Measurements from ENCODE around the gene FLT3.

FLT3 gene

GRCh38 chr13:28049215-28049614 lies 51.2 kb downstream of the FLT3 start:
- Histone ChIP-seq H3K4me3 (ENCODE audit: low read length) (no peak overlapping the region), H3K36me3 (ENCODE audit: control insufficient read depth, insufficient read depth, low read length) (no peaks in the 10 kb centered on the region), H3K27me3 (ENCODE audit: control insufficient read depth, insufficient read depth, low read length) (no peaks in the 10 kb centered on the region), H3K9ac (ENCODE audit: low read length) (no peak overlapping the region), H3K4me1 (ENCODE audit: control insufficient read depth, insufficient read depth, low read length) (no peaks in the 10 kb centered on the region), H3K27ac (ENCODE audit: low read depth, low read length) (no peak overlapping the region)

- Histone ChIP-seq H3K4me1 (ENCODE audit: control insufficient read depth, insufficient read depth, low read length) (no peaks in the 10 kb centered on the region), H3K9ac (ENCODE audit: low read length) (no peak overlapping the region), H3K27ac (ENCODE audit: low read depth, low read length) (no peak overlapping the region), H3K36me3 (ENCODE audit: control insufficient read depth, insufficient read depth, low read length) (no peaks in the 10 kb centered on the region), H3K27me3 (ENCODE audit: control insufficient read depth, insufficient read depth, low read length) (no peaks in the 10 kb centered on the region), H3K4me3 (ENCODE audit: low read length) (no peak overlapping the region)
These were observed 51.6 kb downstream of the FLT3 start for GRCh38 chr13:28048768-28049167.

- Histone ChIP-seq H3K27me3 (ENCODE audit: control insufficient read depth, insufficient read depth, low read length) (no peaks in the 10 kb centered on the region), H3K9ac (ENCODE audit: low read length) (no peak overlapping the region), H3K27ac (ENCODE audit: low read depth, low read length) (no peak overlapping the region), H3K36me3 (ENCODE audit: control insufficient read depth, insufficient read depth, low read length) (no peaks in the 10 kb centered on the region), H3K4me1 (ENCODE audit: control insufficient read depth, insufficient read depth, low read length) (no peaks in the 10 kb centered on the region), H3K4me3 (ENCODE audit: low read length) (no peak overlapping the region)
These were observed 52.5 kb downstream of the FLT3 start for GRCh38 chr13:28047757-28048388.

- no peaks in the 10 kb centered on the region for H3K27me3 ChIP-seq (ENCODE audit: control insufficient read depth, insufficient read depth, low read length)
- no peak overlapping the region for H3K27ac ChIP-seq (ENCODE audit: low read depth, low read length)
- H3K9ac ChIP-seq (ENCODE audit: low read length): no peak overlapping the region
- H3K4me1 ChIP-seq (ENCODE audit: control insufficient read depth, insufficient read depth, low read length): no peaks in the 10 kb centered on the region
- no peak overlapping the region for H3K4me3 ChIP-seq (ENCODE audit: low read length)
- no peaks in the 10 kb centered on the region for H3K36me3 ChIP-seq (ENCODE audit: control insufficient read depth, insufficient read depth, low read length)
These were observed 53.4 kb downstream of the FLT3 start for GRCh38 chr13:28046981-28047380.

GRCh38 chr13:28045861-28046260 lies 54.5 kb downstream of the FLT3 start:
- Histone ChIP-seq H3K4me1 (ENCODE audit: control insufficient read depth, insufficient read depth, low read length) (no peaks in the 10 kb centered on the region), H3K9ac (ENCODE audit: low read length) (no peak overlapping the region), H3K27ac (ENCODE audit: low read depth, low read length) (no peak overlapping the region), H3K36me3 (ENCODE audit: control insufficient read depth, insufficient read depth, low read length) (no peaks in the 10 kb centered on the region), H3K27me3 (ENCODE audit: control insufficient read depth, insufficient read depth, low read length) (no peaks in the 10 kb centered on the region), H3K4me3 (ENCODE audit: low read length) (no peak overlapping the region)

- Histone ChIP-seq H3K36me3 (ENCODE audit: control insufficient read depth, insufficient read depth, low read length) (no peaks in the 10 kb centered on the region), H3K27me3 (ENCODE audit: control insufficient read depth, insufficient read depth, low read length) (no peaks in the 10 kb centered on the region), H3K27ac (ENCODE audit: low read depth, low read length) (no peak overlapping the region), H3K9ac (ENCODE audit: low read length) (no peak overlapping the region), H3K4me3 (ENCODE audit: low read length) (no peak overlapping the region), H3K4me1 (ENCODE audit: control insufficient read depth, insufficient read depth, low read length) (no peaks in the 10 kb centered on the region)
These were observed 55.8 kb downstream of the FLT3 start for GRCh38 chr13:28044608-28045007.

GRCh38 chr13:28043224-28043623 lies 57.2 kb downstream of the FLT3 start:
- Histone ChIP-seq H3K27me3 (ENCODE audit: control insufficient read depth, insufficient read depth, low read length) (no peaks in the 10 kb centered on the region), H3K4me3 (ENCODE audit: low read length) (no peak overlapping the region), H3K4me1 (ENCODE audit: control insufficient read depth, insufficient read depth, low read length) (no peaks in the 10 kb centered on the region), H3K9ac (ENCODE audit: low read length) (no peak overlapping the region), H3K27ac (ENCODE audit: low read depth, low read length) (no peak overlapping the region), H3K36me3 (ENCODE audit: control insufficient read depth, insufficient read depth, low read length) (no peaks in the 10 kb centered on the region)

- H3K36me3 ChIP-seq (ENCODE audit: control insufficient read depth, insufficient read depth, low read length): no peaks in the 10 kb centered on the region
- H3K27ac ChIP-seq (ENCODE audit: low read depth, low read length): no peak overlapping the region
- no peak overlapping the region for H3K4me3 ChIP-seq (ENCODE audit: low read length)
- H3K4me1 ChIP-seq (ENCODE audit: control insufficient read depth, insufficient read depth, low read length): no peaks in the 10 kb centered on the region
- no peak overlapping the region for H3K9ac ChIP-seq (ENCODE audit: low read length)
- H3K27me3 ChIP-seq (ENCODE audit: control insufficient read depth, insufficient read depth, low read length): no peaks in the 10 kb centered on the region
These were observed 58.9 kb downstream of the FLT3 start for GRCh38 chr13:28041501-28041900.

GRCh38 chr13:28041031-28041461 lies 59.3 kb downstream of the FLT3 start:
- H3K9ac ChIP-seq (ENCODE audit: low read length): no peak overlapping the region

GRCh38 chr13:28037399-28037798 lies 63.0 kb downstream of the FLT3 start:
- no peak overlapping the region for H3K27ac ChIP-seq (ENCODE audit: low read depth, low read length)
- no peaks in the 10 kb centered on the region for H3K4me1 ChIP-seq (ENCODE audit: control insufficient read depth, insufficient read depth, low read length)
- H3K36me3 ChIP-seq (ENCODE audit: control insufficient read depth, insufficient read depth, low read length): no peaks in the 10 kb centered on the region
- no peak overlapping the region for H3K9ac ChIP-seq (ENCODE audit: low read length)
- no peak overlapping the region for H3K4me3 ChIP-seq (ENCODE audit: low read length)
- H3K27me3 ChIP-seq (ENCODE audit: control insufficient read depth, insufficient read depth, low read length): no peaks in the 10 kb centered on the region

More at GRCh38 chr13:28041031-28041461, 59.3 kb downstream of the FLT3 start:
- no peaks in the 10 kb centered on the region for H3K4me1 ChIP-seq (ENCODE audit: control insufficient read depth, insufficient read depth, low read length)
- H3K4me3 ChIP-seq (ENCODE audit: low read length): no peak overlapping the region
- no peaks in the 10 kb centered on the region for H3K27me3 ChIP-seq (ENCODE audit: control insufficient read depth, insufficient read depth, low read length)
- H3K36me3 ChIP-seq (ENCODE audit: control insufficient read depth, insufficient read depth, low read length): no peaks in the 10 kb centered on the region
- no peak overlapping the region for H3K27ac ChIP-seq (ENCODE audit: low read depth, low read length)

GRCh38 chr13:28035146-28035782 lies 65.1 kb downstream of the FLT3 start:
- Histone ChIP-seq H3K36me3 (ENCODE audit: control insufficient read depth, insufficient read depth, low read length) (no peaks in the 10 kb centered on the region), H3K4me1 (ENCODE audit: control insufficient read depth, insufficient read depth, low read length) (no peaks in the 10 kb centered on the region), H3K4me3 (ENCODE audit: low read length) (no peak overlapping the region), H3K27ac (ENCODE audit: low read depth, low read length) (no peak overlapping the region), H3K27me3 (ENCODE audit: control insufficient read depth, insufficient read depth, low read length) (no peaks in the 10 kb centered on the region), H3K9ac (ENCODE audit: low read length) (no peak overlapping the region)

GRCh38 chr13:28033894-28034655 lies 66.3 kb downstream of the FLT3 start:
- Histone ChIP-seq H3K4me3 (ENCODE audit: low read length) (no peak overlapping the region), H3K36me3 (ENCODE audit: control insufficient read depth, insufficient read depth, low read length) (no peaks in the 10 kb centered on the region), H3K9ac (ENCODE audit: low read length) (no peak overlapping the region), H3K4me1 (ENCODE audit: control insufficient read depth, insufficient read depth, low read length) (no peaks in the 10 kb centered on the region), H3K27me3 (ENCODE audit: control insufficient read depth, insufficient read depth, low read length) (no peaks in the 10 kb centered on the region), H3K27ac (ENCODE audit: low read depth, low read length) (no peak overlapping the region)
